K562 (cell line): ENCODE results near the gene LGR6. TPM values are rescaled to one million over a fixed set of nuclear protein-coding genes. Genes with fewer than 3 reads are reported as not detected.

Source experiments
- CHD2 ChIP-seq: IDR thresholded peaks from 2 replicates; pipeline ENCODE4 v1.6.1; 2011; ENCODE audit warnings: low read depth, low read length
- DMBX1 ChIP-seq: fragments of 250-450 bp; sonication (Bioruptor Pico); IDR thresholded peaks from 2 replicates; pipeline ENCODE4 v1.8.0; 2022; ENCODE audit warnings: inconsistent platforms, mild to moderate bottlenecking, moderate library complexity, borderline replicate concordance
- EP300 ChIP-seq: IDR thresholded peaks from 2 replicates; pipeline ENCODE4 v1.6.1; 2012; ENCODE audit warnings: low read length, improper control_type of control experiment
- FOXK1 ChIP-seq: sonication (generic); formaldehyde crosslinking; IDR thresholded peaks from 2 replicates; pipeline ENCODE4 v1.8.0; 2022; ENCODE audit warnings: missing genetic modification reagents, mild to moderate bottlenecking, borderline replicate concordance
- HOXB6 ChIP-seq: fragments of 250-450 bp; sonication (Bioruptor Pico); IDR thresholded peaks from 2 replicates; pipeline ENCODE4 v1.5.1; 2022; ENCODE audit warnings: mild to moderate bottlenecking, borderline replicate concordance
- KAT7 ChIP-seq: sonication (generic); formaldehyde crosslinking; IDR thresholded peaks from 2 replicates; pipeline ENCODE4 v1.8.0; 2022; ENCODE audit warnings: missing genetic modification reagents, mild to moderate bottlenecking, borderline replicate concordance
- KDM5B ChIP-seq: fragments of 200-600 bp; sonication (generic); IDR thresholded peaks from 2 replicates; pipeline ENCODE4 v1.6.1; 2012; ENCODE audit warnings: low read depth, mild to moderate bottlenecking, moderate library complexity, low read length, control low read depth, inconsistent platforms; ENCODE audit not compliant: insufficient replicate concordance
- MAFG ChIP-seq: fragments of 450-650 bp; conservative IDR thresholded peaks from 2 replicates; pipeline ENCODE4 v1.6.1; 2016; ENCODE audit warnings: missing genetic modification characterization, missing compliant biosample characterization
- NR1H2 ChIP-seq: sonication (generic); formaldehyde crosslinking; IDR thresholded peaks from 2 replicates; pipeline ENCODE4 v1.4.0; 2020; ENCODE audit warnings: mild to moderate bottlenecking, missing genetic modification reagents
- PHB ChIP-seq: fragments of 250-450 bp; sonication (Bioruptor Pico); IDR thresholded peaks from 2 replicates; pipeline ENCODE4 v1.5.0; 2021
- RBM14 ChIP-seq: fragments of 200-400 bp; formaldehyde crosslinking; IDR thresholded peaks from 2 replicates; pipeline ENCODE4 v1.6.1; 2018; ENCODE audit warnings: low read depth, mild to moderate bottlenecking, low read length, moderate library complexity, borderline replicate concordance; ENCODE audit not compliant: insufficient read depth
- SMAD3 ChIP-seq: fragments of 450-650 bp; formaldehyde crosslinking; conservative IDR thresholded peaks from 2 replicates; pipeline ENCODE4 v1.4.0; 2020; ENCODE audit warnings: mild to moderate bottlenecking
- ZNF197 ChIP-seq: fragments of 200-800 bp; sonication (Bioruptor generic); IDR thresholded peaks from 2 replicates; pipeline ENCODE4 v1.6.1; 2016; ENCODE audit warnings: low read depth, missing genetic modification characterization, missing compliant biosample characterization
- ZNF431 ChIP-seq: sonication (generic); formaldehyde crosslinking; IDR thresholded peaks from 2 replicates; pipeline ENCODE4 v1.8.0; 2022; ENCODE audit warnings: mild to moderate bottlenecking, missing genetic modification reagents
- ZNF717 ChIP-seq: fragments of 250-450 bp; sonication (Bioruptor Pico); IDR thresholded peaks from 2 replicates; pipeline ENCODE4 v1.5.0; 2021
- polyA plus RNA-seq, 8 experiments: library from polyadenylated mRNA; depleted of rRNA in 4 of 8; stranded (reverse) in 5 of 8; unstranded in 3 of 8; fragments of >200 nt; fragmentation: Nextera tagmentation in 2 of 8; fragmentation: Illumina TruSeq in 1 of 8; extraction: Ambion mirVana in 2 of 8; extraction: Trizol in 1 of 8; gene quantifications; 2 replicates each; pipeline versions ENCODE4 v1.2.1 to v1.2.3, GENCODE V29; 2011 to 2014; ENCODE audit warnings: inconsistent platforms in 1 of 8, missing spikeins in 1 of 8
- total RNA-seq, 7 experiments: library from RNA; depleted of rRNA in 6 of 7; stranded (reverse); fragments of >200 nt in 6 of 7; fragmentation: Illumina TruSeq in 2 of 7; extraction: Trizol in 2 of 7; gene quantifications; 2 replicates each; pipeline versions ENCODE4 v1.2.1 to v1.2.3, GENCODE V29; 2011 to 2021; ENCODE audit warnings: low replicate concordance in 1 of 7
- TF ChIP-seq, protein P1 (sequence below), 2 experiments: fragments of 450-650 bp; IDR thresholded peaks; 2 replicates each; pipeline ENCODE4 v1.6.1; 2016; ENCODE audit warnings: mild to moderate bottlenecking in 2 of 2, borderline replicate concordance in 1 of 2, low read depth in 1 of 2, moderate library complexity in 1 of 2
- TF ChIP-seq, protein P2 (sequence below): sonication (generic); formaldehyde crosslinking; IDR thresholded peaks from 2 replicates; pipeline ENCODE4 v1.9.0; 2022; ENCODE audit warnings: mild to moderate bottlenecking, missing genetic modification reagents
- TF ChIP-seq, protein P3 (sequence below): fragments of 250-450 bp; sonication (Bioruptor Pico); IDR thresholded peaks from 2 replicates; pipeline ENCODE4 v1.5.0; 2021

The LGR6 gene
- total and polyA plus RNA-seq, 9 of the 15 experiments (the other 6 are each of a cell fraction or from before 2014, with no cell fraction given): 0.01 to 0.54 (median 0.17) TPM; not detected in 1

DNA sequence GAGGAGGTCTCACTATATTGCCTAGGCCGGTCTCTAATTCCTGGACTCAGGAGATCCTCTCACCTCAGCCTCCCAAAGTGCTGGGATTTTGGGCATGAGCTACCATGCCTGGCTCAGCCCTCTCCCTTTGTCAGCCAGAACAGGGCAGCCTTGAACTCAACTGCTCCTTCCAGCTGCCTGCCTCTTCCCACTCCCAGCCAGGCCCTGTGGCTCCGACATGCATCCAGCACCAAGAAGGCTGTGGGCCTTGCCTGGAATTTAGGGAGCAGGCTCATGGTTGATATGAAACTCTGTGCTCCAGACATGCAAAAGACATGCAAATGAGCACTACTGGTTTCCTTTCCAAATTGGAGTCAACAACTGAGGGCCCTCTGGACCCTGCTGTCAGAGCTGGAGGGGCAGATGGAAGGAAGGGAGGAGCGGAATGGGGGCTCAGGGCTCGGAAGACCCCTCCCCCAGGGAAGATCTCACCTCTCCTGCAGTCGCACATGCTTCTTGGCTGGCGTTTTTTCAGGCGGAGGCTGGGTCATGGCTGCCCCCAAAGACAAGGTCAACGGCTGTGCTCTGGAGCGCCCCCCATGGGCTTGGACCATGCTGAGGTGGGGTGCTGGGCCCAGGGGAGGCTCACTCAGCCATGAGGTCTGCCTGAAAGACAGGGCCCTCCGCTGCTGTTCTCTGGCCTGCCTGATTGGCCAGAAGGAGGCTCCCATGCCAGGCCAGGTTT is 34.6 kb upstream of the LGR6 start (continued):
- TF ChIP-seq, protein P1, sequence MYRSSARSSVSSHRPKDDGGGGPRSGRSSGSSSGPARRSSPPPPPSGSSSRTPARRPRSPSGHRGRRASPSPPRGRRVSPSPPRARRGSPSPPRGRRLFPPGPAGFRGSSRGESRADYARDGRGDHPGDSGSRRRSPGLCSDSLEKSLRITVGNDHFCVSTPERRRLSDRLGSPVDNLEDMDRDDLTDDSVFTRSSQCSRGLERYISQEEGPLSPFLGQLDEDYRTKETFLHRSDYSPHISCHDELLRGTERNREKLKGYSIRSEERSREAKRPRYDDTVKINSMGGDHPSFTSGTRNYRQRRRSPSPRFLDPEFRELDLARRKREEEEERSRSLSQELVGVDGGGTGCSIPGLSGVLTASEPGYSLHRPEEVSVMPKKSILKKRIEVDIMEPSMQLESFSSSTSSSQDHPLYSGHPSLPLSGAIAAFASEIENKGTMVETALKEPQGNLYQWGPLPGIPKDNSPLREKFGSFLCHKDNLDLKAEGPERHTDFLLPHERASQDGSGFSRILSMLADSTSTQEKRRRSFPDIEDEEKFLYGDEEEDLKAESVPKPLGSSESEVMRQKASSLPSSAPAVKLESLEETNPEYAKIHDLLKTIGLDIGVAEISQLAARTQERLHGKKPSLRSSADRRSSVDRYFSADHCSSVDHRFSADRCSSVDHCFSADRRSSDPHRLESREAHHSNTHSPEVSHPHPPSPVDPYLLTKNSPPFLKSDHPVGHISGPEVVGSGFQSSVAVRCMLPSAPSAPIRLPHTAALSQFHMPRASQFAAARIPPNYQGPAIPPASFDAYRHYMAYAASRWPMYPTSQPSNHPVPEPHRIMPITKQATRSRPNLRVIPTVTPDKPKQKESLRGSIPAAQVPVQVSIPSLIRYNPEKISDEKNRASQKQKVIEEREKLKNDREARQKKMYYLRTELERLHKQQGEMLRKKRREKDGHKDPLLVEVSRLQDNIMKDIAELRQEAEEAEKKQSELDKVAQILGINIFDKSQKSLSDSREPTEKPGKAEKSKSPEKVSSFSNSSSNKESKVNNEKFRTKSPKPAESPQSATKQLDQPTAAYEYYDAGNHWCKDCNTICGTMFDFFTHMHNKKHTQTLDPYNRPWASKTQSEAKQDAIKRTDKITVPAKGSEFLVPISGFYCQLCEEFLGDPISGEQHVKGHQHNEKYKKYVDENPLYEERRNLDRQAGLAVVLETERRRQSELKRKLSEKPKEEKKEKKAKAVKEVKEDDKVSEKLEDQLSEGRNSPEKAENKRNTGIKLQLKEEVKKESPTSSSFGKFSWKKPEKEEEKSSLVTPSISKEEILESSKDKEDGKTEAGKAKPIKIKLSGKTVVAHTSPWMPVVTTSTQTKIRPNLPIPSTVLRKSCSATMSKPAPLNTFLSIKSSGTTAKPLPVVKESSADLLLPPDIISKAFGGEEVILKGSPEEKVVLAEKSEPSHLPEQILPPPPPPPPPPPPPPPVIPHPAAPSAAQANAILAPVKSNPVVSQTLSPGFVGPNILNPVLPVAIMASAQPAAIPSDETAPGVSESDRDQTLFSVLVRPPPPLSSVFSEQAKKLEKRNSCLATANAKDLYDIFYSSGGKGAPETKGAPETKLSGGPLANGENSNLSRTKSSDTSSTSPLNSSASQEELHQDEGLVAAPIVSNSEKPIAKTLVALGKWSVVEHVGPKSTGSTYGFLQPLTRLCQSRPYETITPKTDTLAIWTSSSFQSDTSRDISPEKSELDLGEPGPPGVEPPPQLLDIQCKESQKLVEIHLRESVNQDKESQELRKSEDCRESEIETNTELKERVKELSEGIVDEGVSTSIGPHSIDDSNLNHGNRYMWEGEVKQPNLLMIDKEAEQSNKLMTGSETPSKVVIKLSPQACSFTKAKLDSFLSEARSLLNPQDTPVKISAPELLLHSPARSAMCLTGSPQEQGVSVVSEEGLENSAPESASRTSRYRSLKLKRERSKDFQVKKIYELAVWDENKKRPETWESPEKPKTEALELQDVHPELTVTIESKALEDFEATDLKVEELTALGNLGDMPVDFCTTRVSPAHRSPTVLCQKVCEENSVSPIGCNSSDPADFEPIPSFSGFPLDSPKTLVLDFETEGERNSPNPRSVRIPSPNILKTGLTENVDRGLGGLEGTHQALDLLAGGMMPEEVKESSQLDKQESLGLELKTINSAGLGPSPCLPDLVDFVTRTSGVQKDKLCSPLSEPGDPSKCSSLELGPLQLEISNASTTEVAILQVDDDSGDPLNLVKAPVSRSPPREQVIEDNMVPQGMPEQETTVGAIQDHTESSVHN (IDR thresholded peaks at IDR 0.05; ENCODE audit: borderline replicate concordance in 1 of 2, low read depth in 1 of 2): no peak
- TF ChIP-seq KAT7 (CRISPR knock-in tag): peak; percentile 99
- TF ChIP-seq NR1H2 (CRISPR knock-in tag): no peak
- no peak for TF ChIP-seq SMAD3 (CRISPR knock-in tag)
- TF ChIP-seq ZNF431 (CRISPR knock-in tag): no peak; the same call in none of the 2 replicates
- no peak for TF ChIP-seq ZNF197 (CRISPR knock-in tag)
- no peak for TF ChIP-seq PHB (CRISPR knock-in tag)
- TF ChIP-seq EP300: peak; percentile 60; the same call in 1 of the 2 replicates
- TF ChIP-seq, protein P2, sequence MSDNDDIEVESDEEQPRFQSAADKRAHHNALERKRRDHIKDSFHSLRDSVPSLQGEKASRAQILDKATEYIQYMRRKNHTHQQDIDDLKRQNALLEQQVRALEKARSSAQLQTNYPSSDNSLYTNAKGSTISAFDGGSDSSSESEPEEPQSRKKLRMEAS (CRISPR knock-in tag): peak; percentile 98
- 0 out of 2 replicates have a peak, but pooled peaks have one; percentile 17 for TF ChIP-seq DMBX1 (CRISPR knock-in tag)
- TF ChIP-seq, protein P3, sequence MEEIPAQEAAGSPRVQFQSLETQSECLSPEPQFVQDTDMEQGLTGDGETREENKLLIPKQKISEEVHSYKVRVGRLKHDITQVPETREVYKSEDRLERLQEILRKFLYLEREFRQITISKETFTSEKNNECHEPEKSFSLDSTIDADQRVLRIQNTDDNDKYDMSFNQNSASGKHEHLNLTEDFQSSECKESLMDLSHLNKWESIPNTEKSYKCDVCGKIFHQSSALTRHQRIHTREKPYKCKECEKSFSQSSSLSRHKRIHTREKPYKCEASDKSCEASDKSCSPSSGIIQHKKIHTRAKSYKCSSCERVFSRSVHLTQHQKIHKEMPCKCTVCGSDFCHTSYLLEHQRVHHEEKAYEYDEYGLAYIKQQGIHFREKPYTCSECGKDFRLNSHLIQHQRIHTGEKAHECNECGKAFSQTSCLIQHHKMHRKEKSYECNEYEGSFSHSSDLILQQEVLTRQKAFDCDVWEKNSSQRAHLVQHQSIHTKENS: no peak
- TF ChIP-seq RBM14: no peak
- no peak for TF ChIP-seq FOXK1 (CRISPR knock-in tag)
- peak; percentile 36 for TF ChIP-seq KDM5B
- no peak for TF ChIP-seq ZNF717 (CRISPR knock-in tag)
- TF ChIP-seq CHD2: 0 out of 2 replicates have a peak, but pooled peaks have one; percentile 15
- TF ChIP-seq MAFG (tag): no peak
- TF ChIP-seq HOXB6: no peak
